GM19438 (cell line): Measurements from ENCODE around the gene SIL1.
"Not testable (repeated sequence)": the region's sequence is repeated elsewhere in the genome, so short reads cannot be mapped to it uniquely, and the experiment has no call there.

Experiments
- ATAC-seq: cut with Tn5 transposase; IDR thresholded peaks from one replicate; pipeline ENCODE4 v1.9.1; 2021; ENCODE audit warnings: low read depth; ENCODE audit not compliant: unreplicated experiment

Gene SIL1

DNA sequence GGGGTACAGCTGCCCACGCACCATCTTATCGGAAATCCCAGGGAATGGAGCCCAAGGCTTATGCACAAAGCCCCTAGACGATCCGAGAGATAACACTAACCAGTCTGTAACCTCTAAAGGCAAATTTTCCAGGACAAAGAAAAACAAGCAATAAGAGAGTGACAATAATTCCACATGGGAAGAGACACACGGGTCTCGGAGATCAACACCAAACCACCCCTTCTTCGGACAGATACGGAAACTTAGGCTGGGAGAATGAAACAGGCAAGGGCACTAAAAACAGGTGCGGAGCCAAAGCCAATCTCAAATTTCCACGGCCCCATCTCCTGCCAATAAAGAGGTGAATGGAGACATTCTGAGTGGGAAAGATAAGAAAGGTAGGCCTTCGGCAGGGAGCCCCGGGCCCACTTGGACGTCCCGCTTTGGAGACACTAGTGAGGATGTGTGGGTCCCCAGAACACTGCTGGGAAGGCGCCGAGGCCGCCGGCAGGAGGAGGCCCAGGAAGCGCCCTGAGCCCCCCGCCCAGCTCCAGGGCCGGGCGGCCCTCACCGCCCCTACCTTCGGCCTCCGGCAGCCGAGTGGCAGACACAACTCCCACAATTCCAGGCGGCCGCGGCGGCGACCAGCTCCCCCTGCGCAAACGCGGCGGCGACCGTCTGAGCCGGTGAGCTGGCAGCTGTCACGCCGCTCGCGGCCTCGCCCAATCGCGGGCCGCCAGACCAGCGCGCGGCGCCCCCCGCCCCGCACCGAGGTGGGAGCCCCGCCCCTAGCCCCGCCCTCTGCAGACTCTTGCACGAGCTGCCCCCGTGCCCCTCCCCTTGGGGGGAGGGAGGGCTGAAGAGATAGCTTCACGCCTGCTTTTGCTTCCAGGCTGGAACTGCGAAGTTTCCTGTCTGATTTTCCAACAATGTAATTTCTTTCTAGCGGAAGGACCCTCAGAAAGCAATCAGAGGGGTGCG, at the start of gene SIL1:
Gene SIL1, minus strand, starts transcription at position 659 of the 960 bp plus-strand sequence. CDS start 70,525 bp downstream, outside the sequence.
- peak; percentile 93 for ATAC-seq

DNA sequence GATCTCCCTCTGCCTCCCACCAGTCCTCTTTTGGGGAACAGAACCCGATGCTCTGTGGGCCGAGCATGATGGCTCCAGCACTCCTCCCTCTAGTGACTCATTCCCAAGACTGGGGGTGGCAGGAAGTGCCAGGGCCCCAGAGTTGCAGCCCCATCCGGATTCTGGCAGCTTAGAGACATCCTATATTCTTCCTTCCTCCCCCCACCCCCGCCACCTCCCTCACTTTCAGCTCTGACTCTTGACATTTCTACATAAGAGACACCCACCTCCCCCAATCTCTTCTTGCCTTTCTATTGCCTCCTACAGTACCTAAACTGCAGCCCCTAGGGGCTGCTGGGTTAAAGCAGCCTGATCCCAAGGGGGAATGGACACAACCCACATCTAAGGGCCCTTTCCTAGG, 48.2 kb upstream of the SIL1 start:
- ATAC-seq = no peak

DNA sequence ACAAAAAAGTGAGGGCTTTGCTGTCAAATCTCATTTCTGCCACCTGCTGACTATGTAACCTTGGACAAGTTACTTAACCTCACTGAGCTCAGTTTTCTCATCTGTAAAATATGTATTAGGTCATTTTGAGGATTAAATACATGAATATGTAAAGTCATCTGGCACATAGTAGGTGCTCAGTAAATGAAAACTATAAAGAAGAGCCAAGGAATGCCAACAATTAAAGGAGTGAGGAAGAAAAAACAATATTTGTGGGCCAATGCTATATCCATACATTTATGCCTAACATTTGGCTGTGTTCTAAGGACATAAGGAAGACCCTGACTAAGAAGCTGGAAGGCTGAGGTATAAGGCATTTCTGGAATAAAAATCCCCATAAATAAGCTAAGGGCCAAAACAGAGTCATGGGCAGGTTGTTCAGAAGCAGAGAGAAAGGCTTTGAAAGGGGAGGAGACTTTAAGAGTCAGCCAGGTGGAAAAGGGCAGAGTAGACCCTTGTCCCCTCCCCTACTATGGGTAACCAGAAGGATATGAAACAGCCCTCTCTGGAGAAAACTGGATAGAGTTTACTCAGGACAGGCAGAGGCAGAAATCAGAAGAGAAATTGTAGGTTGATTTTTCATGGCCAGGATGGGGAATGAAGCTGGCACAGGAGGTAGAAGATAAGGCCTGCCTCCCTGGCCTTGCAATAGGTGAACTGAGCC, 47.6 kb upstream of the SIL1 start:
- no peak for ATAC-seq

DNA sequence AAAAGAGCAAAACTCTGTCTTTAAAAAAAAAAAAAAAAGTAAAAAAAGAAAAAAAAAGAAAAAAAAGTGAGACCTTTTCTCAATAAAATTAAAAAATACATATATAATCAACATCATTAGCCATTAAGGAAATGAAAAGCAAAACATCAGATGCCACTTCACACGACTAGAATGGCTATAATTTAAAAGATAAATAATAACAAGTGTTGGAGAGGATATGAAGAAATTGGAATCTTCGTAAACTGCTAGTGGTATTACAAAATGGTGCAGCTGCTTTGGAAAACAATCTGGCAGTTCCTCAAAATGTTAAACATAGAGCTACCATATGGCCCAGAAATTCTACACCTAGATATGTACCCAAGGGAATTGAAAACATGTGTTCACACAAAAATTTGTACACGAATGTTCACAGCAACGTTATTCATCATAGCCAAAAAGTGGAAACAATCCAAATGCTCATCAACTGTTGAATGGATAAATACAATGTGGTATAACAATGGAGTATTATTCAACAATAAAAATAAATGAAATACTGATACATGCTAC, 45.3 kb upstream of the SIL1 start:
- ATAC-seq = no peak

DNA sequence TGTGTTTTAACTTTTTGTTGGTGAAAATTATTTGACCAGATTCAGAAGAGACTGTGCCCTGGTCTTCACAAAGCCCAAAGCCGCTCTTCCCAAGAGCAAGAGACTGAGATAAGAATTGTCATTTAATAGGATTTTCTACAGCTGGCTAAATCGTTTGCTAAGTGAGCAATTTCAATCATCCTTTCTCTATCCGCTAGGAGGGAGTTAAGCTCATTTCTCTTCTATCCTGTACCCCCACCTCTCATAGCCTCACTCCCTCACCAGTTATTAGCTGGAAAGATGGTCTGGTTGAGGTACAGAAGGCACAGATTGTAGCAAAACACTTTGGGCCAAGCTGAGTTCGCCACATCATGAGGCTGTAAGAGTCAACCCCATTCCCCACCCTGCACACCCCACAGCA, 43.0 kb upstream of the SIL1 start:
- no peak for ATAC-seq

DNA sequence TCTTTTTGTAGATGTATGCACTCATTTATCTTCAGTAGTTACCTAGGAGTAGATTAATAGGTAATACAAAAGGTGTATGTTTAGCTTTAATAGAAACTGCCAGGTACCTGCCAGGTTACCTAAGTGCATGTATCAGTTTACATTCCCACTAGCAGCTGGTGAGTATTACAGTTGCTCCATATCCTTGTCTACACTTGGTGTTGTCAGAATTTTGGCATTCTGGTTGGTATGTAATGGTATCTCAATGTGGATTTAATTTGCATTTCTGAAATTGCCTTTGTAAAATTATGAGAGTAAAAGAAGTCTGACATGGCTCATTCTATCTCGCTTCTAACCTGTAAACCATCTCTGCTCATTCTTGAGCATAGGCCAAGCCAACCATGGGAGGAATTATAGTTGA, 38.3 kb upstream of the SIL1 start:
- ATAC-seq = no peak

DNA sequence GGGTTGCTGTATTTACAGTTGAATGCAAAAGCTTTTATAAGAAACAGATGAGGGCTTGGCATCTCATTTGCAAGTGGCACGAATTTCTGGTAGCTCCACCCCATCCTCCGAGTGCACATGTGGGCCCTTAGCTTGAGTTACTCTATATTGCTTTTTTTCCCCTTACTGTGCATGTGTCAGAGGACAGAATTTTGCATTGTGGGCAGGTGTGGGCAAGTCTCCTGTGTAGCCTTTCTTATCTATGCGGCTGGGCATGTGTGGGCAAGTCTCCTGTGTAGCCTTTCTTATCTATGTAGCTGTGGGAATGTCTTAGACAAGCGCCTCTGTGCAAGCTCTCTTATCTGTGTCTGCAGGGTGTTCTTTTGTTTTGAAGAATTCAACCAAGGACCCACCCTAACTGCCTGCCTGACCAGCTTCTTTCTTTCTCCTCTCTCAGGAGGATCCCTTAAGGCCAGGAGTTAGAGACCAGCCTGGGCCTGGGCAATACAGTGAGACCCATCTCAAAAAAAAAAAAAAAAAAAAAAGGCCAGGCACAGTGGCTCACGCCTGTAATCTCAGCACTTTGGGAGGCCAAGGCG, 34.1 kb upstream of the SIL1 start:
- no peak for ATAC-seq

DNA sequence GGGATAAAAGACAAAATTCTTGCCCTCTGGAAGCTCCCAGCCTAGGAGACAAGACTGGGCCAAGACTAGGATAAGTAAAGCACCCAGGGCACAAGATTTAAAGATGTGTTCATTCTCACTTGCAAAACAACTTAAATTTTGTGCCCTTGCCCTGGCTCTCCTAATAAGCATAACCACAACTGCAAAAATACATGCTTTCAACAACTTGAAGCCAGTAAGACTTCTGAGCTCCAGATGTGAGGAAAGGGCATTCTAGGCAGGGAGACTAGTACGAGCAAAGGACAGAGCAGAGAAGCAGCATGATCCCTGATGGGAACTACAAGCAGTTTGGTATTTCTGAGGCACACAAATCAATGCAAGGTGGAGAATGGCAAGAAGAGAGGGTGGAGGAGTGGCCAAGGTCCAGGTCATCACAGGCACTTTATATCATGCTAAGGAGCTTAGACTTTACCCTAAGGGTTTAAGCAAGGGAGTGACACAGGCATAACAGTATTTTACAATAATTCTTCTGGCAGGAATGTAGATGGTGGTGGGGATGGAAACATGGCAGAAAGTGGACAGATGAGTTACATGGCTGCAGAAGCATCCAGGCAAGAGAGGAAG, 30.1 kb upstream of the SIL1 start:
- no peak for ATAC-seq

DNA sequence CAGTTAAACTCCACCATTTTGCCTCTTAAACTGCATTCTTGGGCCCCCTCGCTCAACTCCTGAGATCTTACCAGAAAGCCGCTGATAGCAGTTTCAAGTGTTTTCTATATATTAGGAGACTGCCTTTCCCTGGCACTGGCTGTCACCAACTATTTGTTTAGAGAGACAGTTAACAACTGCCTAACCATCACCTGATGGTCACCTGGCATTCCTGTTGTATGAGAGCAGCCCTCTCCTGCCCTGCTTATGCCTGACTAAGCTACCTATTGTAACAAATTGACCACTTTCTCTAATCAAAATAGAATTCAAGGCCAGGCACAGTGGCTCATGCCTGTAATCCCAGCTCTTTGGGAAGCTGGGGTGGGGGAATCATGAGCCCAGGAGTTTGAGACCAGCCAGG, 28.0 kb upstream of the SIL1 start:
- ATAC-seq = no peak

DNA sequence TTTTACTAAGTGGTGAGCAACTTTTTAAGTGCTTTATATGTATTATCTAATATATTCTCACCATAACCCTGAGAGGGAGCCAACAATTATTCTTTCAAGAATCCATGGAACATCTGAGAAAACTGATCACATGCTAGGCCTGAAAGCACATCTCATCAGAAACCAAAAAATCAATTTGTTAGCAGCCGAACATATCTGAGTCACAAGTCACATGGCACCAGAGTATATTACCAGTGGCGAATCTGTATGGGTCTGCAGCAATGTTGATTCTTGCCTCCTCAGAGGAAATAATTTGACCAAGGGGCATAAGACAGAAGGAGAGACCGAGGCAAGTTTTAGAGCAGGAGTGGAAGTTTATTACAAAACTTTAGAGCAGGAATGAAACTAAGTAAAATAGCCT, 25.3 kb upstream of the SIL1 start:
- no peak for ATAC-seq

DNA sequence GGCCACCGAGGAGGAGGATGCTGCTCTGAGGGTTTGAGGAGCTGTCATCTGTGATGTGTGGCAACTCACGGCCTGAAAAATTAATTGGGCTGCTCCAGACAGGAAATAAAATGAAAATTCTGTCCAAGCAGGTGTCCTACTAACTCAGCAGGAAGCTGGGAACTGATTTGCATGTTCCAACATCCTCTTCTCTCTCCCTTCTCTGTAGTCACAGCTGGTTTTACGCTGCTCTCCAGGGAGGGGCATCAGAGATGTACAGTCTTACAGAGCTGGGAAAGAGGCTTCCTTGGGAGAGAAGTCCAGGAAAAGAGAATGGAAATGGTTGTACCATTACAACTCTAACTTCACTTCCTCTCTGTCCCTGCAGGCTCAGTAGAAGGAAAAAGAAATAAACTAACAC, 24.2 kb upstream of the SIL1 start:
- no peak for ATAC-seq

DNA sequence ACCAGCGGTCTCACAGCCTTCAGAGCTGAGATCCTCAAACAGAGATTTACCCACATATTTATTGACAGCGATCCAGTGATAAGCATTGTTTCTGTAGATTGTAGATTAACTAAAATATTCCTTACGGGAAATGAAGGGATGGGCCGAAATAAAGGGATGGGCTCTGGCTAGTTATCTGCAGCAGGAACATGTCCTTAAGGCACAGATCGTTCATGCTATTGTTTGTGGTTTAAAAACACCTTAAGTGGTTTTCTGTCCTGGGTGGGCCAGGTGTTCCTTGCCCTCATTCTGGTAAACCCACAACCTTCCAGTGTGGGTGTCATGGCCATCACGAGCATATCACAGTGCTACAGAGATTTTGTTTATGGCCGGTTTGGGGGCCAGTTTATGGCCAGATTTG, 19.9 kb upstream of the SIL1 start:
- not testable (repeated sequence) for ATAC-seq

DNA sequence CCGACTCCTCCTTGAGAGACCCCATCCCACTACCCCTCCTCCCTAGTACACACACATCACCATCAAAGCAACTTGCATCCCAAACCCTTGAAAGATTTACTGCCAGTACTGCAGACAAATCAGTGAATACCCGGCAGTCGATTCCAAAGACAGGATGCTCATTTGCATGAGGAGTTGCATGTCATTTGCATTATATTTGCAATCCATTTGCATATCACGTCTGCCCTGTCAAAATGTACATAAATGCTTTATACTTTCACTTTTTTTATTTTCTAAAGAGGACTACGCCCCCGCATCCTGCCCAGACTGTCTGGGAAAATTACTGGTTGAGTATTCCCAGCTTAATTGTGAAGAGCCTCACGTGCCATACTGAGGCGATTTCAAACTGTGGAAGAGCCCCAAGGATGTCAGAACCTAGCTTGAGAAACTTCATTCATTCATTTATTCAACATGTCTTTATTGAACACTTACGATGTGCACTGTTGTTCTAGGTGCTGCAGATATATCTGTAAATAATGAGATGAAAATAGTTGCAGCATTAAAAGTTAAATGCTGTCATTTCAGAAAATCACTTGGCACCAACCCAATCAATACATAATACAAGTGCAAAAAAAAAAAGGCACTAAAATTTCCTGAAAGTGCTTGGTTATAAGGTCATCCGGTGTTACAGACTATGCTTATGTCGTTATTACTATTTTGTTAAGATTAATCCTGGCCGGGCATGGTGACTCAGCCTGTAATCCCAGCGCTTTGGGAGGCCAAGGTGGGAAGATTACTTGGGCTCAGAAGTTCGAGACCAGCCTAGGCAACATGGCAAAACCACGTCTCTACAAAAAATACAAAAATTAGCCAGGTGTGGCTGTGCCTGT, 17.2 kb upstream of the SIL1 start:
- ATAC-seq = no peak

DNA sequence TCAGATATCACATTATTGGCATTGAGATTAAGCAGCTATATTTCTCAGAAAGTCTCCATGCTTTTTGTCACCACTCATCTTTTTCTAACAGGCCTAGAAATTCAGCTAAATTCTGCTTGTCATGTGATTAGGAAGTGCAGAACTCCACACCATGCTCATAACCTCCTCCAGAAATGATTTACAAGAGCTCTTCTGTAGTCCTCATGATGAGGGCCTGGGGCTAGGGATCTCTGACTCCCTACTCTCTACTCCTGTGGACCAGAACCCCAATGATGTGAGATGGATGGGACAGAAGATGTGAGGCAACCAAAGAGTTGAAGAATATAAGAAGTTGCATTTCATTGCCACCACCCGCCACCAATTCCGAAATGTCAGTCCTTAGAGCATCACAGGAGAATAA, 16.5 kb upstream of the SIL1 start:
- no peak for ATAC-seq

DNA sequence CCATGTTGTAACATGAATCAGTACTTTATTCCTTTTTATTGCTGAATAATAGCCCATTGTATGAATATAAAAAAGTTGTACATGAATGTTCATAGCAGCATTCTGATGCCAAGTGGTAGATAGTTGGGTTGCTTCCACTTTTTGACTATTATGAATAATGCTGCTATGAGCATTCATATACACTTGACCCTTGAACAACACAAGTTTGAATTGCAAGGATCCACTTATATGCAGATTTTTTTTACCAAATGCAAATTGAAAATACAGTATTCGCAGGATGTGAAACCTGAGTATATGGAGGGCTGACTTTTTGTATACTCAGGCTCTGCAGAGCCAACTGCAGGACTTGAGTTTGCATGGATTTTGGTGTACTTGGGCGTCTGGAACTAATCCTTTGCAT, 14.7 kb upstream of the SIL1 start:
- ATAC-seq = no peak

DNA sequence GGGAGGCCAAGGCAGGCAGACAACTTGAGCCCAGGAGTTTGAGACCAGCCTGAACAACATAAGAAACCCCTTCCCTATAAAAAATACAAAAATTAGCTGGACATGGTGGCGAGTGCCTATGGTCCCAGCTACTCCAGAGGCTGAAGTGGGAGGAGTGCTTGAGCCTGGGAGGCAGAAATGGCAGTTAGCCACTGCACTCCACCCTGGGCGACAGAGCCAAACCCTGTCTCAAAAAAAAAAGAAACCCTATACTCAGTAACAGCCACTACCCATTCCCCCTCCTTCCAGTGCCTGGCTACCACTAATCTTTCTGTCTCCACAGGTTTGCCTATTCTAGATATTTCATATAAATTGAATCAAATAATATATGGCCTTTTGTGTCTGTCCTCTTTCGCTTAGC, 14.3 kb upstream of the SIL1 start:
- no peak for ATAC-seq

DNA sequence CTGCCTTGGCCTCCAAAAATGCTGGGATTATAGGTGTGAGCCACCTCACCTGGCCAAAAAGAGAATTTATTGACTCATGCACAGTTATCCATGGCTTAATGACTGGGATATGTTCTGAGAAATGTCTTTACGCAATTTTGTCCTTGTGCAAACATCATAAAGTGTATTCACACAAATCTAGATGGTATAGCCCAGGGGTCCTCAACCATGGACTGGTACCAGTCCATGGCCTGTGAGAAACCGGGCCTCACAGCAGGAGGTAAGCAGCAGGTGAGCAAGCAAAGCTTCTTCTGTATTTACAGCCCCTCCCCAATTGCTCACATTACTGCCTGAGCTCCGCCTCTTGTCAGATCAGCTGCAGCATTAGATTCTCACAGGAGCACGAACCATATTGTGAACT, 12.4 kb upstream of the SIL1 start:
- no peak for ATAC-seq

DNA sequence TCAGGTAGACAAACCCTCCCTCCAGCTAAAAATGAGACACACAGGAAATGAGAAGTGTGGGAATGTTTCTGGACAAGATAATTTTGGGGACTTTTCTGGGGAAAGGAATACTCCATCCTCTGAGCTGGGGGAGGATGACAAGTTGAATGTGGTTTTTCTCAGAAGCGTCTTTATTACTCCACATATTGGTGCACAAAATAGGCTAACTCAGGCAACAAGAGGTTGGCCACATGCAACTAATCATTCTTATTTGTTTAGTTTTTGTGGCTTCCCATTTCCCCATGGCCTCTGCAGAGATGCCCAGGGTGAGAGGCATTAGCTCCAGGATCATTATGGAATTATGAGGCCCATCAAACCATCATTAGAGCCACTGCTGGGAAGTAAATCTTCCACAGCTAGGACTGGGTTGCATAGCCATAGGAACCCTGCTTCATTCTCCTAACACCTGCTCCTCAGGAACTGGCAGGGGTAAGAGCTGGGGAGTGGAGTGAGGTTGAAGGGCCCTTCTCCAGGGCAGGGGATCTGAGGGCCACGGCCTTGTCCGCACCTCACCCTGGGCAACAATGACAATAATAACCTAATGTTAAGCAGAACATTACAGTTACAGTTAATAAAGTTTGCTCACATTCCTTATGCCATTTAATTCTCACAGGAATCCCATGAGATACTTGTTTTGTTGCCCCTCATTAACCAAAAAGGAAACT, 9.3 kb upstream of the SIL1 start:
- no peak for ATAC-seq

DNA sequence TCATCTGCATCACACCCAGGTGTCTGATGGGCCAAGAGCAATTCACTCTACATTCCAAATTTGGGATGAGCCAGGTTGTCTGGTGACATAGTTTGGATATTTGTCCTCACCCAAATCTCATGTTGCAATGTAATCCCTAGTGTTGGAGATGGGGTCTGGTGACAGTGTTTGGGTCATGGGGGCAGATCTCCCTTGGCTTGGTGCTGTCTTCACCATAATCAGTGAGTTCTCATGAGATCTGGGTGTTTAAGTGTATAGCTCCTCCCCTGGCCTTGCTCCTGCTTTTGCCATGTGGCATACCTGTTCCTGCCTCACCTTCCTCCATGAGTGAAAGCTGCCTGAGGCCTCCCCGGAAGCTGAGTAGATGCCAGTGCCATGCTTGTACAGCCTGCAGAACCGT, 7.4 kb upstream of the SIL1 start:
- ATAC-seq = no peak
